Pancreas (tissue), 10 donors: ENCODE measurements around the gene SSBP4. TPM values are rescaled to one million over a fixed set of nuclear protein-coding genes. Genes with fewer than 3 reads are reported as not detected.

Experiments
- ATAC-seq, 4 donors: fragments of 200-7000 bp; cut with Tn5 transposase; one replicate each; pipeline versions ENCODE4 v1.8.0 to v1.9.1; 2020; ENCODE audit warnings: mild to moderate bottlenecking in 4 of 4, moderate library complexity in 4 of 4
- DNase-seq, 6 donors: peaks; one replicate each; pipeline ENCODE4 v3.0.0-alpha.2; 2020
- FAIRE-seq: peaks from 2 replicates; lab custom pipeline; 2012; peaks lifted over from hg19 to GRCh38; lab: Jason Lieb, UNC
- H3K27ac ChIP-seq, 4 donors: fragments of 200-600 bp; sonication (generic); 1 replicate in 3 of 4; 2 replicates in 1 of 4; pipeline versions ENCODE4 v1.5.0 to v1.8.0; 2020
- H3K27me3 ChIP-seq, 4 donors: fragments of 200-600 bp; one replicate each; pipeline ENCODE4 v1.8.0; 2021
- H3K36me3 ChIP-seq, 3 donors: fragments of 200-600 bp; sonication (generic) in 1 of 3; one replicate each; pipeline versions ENCODE4 v1.5.0 to v1.8.0; 2020 to 2021
- H3K4me1 ChIP-seq, 3 donors: fragments of 200-600 bp; one replicate each; pipeline ENCODE4 v1.8.0; 2021
- H3K4me3 ChIP-seq, 4 donors: fragments of 200-600 bp; sonication (generic) in 2 of 4; one replicate each; pipeline versions ENCODE4 v1.5.0 to v1.8.0; 2020 to 2021
- H3K9me3 ChIP-seq, 4 donors: fragments of 200-600 bp; one replicate each; pipeline ENCODE4 v1.8.0; 2021
- WGBS, 2 donors: extraction: QIAGEN DNeasy Blood & Tissue Kit; methylation state at CpG; one replicate each; pipeline ENCODE4 v1.1.7; 2013; 5-methylcytosine and 5-hydroxymethylcytosine counted together
- intact Hi-C, 3 donors: fragments of 100-400 bp; cut with DNase I; formaldehyde crosslinking; loops; one replicate each; pipeline versions ENCODE4 v1.11.1 to v1.14.2; 2022
- polyA plus RNA-seq, 2 donors: library from polyadenylated mRNA; stranded (reverse); fragments of 200-250 nt; gene quantifications; one replicate each; pipeline ENCODE4 v1.2.3, GENCODE V29; 2013
- total RNA-seq, 6 donors: library from RNA; stranded (reverse); fragmentation: NEBNext Ultra II Directional in 4 of 6; extraction: Animal tissue kit (Norgen Biotek cat#: 25700) in 4 of 6; gene quantifications; one replicate each; pipeline versions ENCODE4 v1.2.1 to v1.2.4, GENCODE V29; 2021 to 2023
- TF ChIP-seq, protein P1 (sequence below), 4 donors: fragments of 200-600 bp; sonication (generic) in 3 of 4; IDR thresholded peaks; one replicate each; pipeline versions ENCODE4 v1.5.0 to v1.8.0; 2021; ENCODE audit warnings: antibody characterized with exemption in 4 of 4
- donor health status: healthy with polysubstance abuse.
- donor health status: DM: no; HTN: no; CAD: no; lungs with moderate emphysema.
- donor health status: DM: no; HTN: no; CAD: no.
- donor health status: control.
- donor health status: control.
- donor health status: Bipolar disorder and iron deficiency.
- donor health status: DM: yes; HTN: yes; CAD: no.
- donor health status: DM: no; HTN: no; CAD: no.
- donor health status: DM: no; HTN: no; CAD: no.
- donor health status: DM: yes; HTN: yes; CAD: no.

The SSBP4 gene
- total and polyA plus RNA-seq, 8 donors, result 20.5 to 116 (median 25.8) TPM

- DNase-seq, result peak in 1 of 6 donors; percentile 11
- ATAC-seq, result no peak
- intact Hi-C loops, result loop anchor here in 1 of 3 donors (10.0 kb wide), 1 partner anchor 398 kb away; no protein-coding TSS in a partner anchor
- TF ChIP-seq, protein P1, sequence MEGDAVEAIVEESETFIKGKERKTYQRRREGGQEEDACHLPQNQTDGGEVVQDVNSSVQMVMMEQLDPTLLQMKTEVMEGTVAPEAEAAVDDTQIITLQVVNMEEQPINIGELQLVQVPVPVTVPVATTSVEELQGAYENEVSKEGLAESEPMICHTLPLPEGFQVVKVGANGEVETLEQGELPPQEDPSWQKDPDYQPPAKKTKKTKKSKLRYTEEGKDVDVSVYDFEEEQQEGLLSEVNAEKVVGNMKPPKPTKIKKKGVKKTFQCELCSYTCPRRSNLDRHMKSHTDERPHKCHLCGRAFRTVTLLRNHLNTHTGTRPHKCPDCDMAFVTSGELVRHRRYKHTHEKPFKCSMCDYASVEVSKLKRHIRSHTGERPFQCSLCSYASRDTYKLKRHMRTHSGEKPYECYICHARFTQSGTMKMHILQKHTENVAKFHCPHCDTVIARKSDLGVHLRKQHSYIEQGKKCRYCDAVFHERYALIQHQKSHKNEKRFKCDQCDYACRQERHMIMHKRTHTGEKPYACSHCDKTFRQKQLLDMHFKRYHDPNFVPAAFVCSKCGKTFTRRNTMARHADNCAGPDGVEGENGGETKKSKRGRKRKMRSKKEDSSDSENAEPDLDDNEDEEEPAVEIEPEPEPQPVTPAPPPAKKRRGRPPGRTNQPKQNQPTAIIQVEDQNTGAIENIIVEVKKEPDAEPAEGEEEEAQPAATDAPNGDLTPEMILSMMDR (IDR thresholded peaks at IDR 0.05), result no peak
- no peak overlapping the region for H3K4me3 ChIP-seq
- H3K36me3 ChIP-seq, result peaks cover 4 to 54% (median 23%) of the 10 kb centered on the region in 3 donors
- FAIRE-seq, result no peak
- WGBS, 2 donors, result 92 to 95% methylated on average over 12 of the region's 12 CpGs
- H3K27me3 ChIP-seq, result no peaks in the 10 kb centered on the region
- no peaks in the 10 kb centered on the region for H3K9me3 ChIP-seq
- H3K4me1 ChIP-seq, result peaks cover 0 to 4% (median 0%) of the 10 kb centered on the region in 3 donors
- H3K27ac ChIP-seq, result no peak overlapping the region
Observed at GRCh38 chr19:18446811-18447359, 27.7 kb downstream of the SSBP4 start.

DNA sequence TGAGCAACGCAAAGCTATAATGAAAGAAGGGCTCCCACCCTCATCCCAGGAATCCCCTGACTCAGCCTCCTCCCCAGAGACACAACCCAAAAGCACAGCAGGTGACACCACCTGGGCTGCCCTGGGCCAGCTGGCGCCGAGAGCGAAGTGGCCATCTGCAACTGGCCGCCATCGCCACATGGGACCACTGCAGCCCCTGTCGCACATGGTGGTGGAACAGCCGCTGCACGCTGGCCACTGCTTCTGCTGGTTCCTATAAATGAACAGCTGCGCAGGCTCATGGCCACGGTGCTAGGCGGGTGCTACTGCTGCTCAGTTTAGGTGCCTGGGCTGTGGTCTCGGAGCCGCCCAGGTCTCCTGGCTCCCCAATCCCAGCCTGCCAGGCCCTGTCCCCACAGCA is 30.4 kb downstream of the SSBP4 start:
- no peak overlapping the region for H3K27ac ChIP-seq
- peaks cover 0 to 4% (median 0%) of the 10 kb centered on the region in 3 donors for H3K4me1 ChIP-seq
- no peak overlapping the region for H3K4me3 ChIP-seq
- TF ChIP-seq, protein P1 (IDR thresholded peaks at IDR 0.05), result no peak
- ATAC-seq (no peak), DNase-seq (peak in 1 of 6 donors; percentile 31), FAIRE-seq (no peak)
- intact Hi-C loops, result loop anchor here in 1 of 3 donors (10.0 kb wide), 1 partner anchor 395 kb away; no protein-coding TSS in a partner anchor
- no peaks in the 10 kb centered on the region for H3K9me3 ChIP-seq
- WGBS, 2 donors, result 93 to 96% methylated on average over 14 of the region's 14 CpGs
- no peaks in the 10 kb centered on the region for H3K27me3 ChIP-seq
- peaks cover 2 to 47% (median 20%) of the 10 kb centered on the region in 3 donors for H3K36me3 ChIP-seq

GRCh38 chr19:18450021-18450930 is 31.1 kb downstream of the SSBP4 start:
- TF ChIP-seq, protein P1 (IDR thresholded peaks at IDR 0.05), result no peak
- no peak overlapping the region for H3K4me3 ChIP-seq
- intact Hi-C loops, result loop anchor here in 1 of 3 donors (10.0 kb wide), 1 partner anchor 535 kb away; no protein-coding TSS in a partner anchor
- no peak overlapping the region for H3K27ac ChIP-seq
- peak in 2 of 6 donors; percentile 47 to 59 for DNase-seq
- H3K4me1 ChIP-seq, result peaks cover 0 to 4% (median 0%) of the 10 kb centered on the region in 3 donors
- H3K9me3 ChIP-seq, result no peaks in the 10 kb centered on the region
- no peak for FAIRE-seq
- H3K36me3 ChIP-seq, result peaks cover 0 to 40% (median 20%) of the 10 kb centered on the region in 3 donors
- no peaks in the 10 kb centered on the region for H3K27me3 ChIP-seq
- WGBS, 2 donors, result 66 to 74% methylated on average over 28 to 33 of the region's 33 CpGs
- peak in 1 of 4 donors; percentile 2 for ATAC-seq

GRCh38 chr19:18450931-18451836 is 32.0 kb downstream of the SSBP4 start:
- intact Hi-C loops, result loop anchor here in 1 of 3 donors (10.0 kb wide), 1 partner anchor 534 kb away; no protein-coding TSS in a partner anchor
- DNase-seq, result peak in 5 of 6 donors; percentile 79 to 97 (median 91)
- Histone ChIP-seq H3K27me3 (no peaks in the 10 kb centered on the region), H3K4me1 (peaks cover 0 to 4% (median 0%) of the 10 kb centered on the region in 3 donors), H3K36me3 (peaks cover 0 to 31% (median 12%) of the 10 kb centered on the region in 3 donors), H3K27ac (no peak overlapping the region), H3K4me3 (no peak overlapping the region), H3K9me3 (no peaks in the 10 kb centered on the region)
- WGBS, 2 donors, result 44 to 49% methylated on average over 23 to 26 of the region's 26 CpGs
- FAIRE-seq, result no peak
- peak; percentile 85 to 96 (median 90) for ATAC-seq
- TF ChIP-seq, protein P1 (IDR thresholded peaks at IDR 0.05), result peak; percentile 94 to 99 (median 98)
